Lower leg skin (tissue), 3 donors: Measurements from ENCODE around the gene JAK1.

ENCODE experiments used
- POLR2A ChIP-seq, 2 donors: fragments of 450-650 bp; IDR thresholded peaks; one replicate each; pipeline ENCODE4 v1.6.1; 2016 to 2017; ENCODE audit warnings: antibody characterized with exemption in 2 of 2, mild to moderate bottlenecking in 1 of 2, moderate library complexity in 1 of 2
- TF ChIP-seq, protein P1 (sequence below), 3 donors: fragments of 450-650 bp; IDR thresholded peaks; one replicate each; pipeline ENCODE4 v1.5.1; 2016; ENCODE audit warnings: antibody characterized with exemption in 3 of 3, mild to moderate bottlenecking in 3 of 3, moderate library complexity in 2 of 3

DNA sequence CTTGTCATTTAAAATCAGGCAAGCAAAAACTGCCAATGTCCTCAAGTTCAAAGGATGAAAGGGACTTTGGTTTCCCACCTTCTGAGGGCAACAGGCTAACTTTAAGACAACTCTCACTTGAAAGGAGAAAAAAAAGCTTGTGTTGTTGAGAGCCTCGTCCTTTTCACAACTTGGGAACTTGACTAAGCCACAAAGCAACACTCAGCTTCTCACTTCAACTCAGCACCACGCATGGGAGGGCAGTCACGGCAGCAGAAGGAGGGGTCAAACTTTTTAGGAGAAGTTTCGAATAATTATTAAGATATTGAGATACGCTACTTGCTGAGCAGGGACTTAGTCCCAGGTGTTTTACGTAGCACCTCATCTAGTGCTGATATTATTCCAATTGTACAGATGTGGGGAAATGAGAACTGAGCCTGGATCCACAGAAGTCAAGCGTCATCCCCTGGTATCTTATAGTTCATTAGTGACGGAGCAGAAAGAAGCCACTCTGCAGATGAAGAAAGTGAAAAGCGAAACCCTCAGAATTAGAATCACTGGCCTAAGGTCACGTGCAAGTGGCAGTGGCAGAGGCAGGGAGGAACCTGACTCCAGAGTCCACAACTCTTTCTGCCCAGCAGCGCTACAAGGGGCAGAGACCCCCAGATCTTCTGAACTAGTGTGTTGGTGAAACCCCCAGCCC lies 83.6 kb downstream of the JAK1 start:
- TF ChIP-seq, protein P1, sequence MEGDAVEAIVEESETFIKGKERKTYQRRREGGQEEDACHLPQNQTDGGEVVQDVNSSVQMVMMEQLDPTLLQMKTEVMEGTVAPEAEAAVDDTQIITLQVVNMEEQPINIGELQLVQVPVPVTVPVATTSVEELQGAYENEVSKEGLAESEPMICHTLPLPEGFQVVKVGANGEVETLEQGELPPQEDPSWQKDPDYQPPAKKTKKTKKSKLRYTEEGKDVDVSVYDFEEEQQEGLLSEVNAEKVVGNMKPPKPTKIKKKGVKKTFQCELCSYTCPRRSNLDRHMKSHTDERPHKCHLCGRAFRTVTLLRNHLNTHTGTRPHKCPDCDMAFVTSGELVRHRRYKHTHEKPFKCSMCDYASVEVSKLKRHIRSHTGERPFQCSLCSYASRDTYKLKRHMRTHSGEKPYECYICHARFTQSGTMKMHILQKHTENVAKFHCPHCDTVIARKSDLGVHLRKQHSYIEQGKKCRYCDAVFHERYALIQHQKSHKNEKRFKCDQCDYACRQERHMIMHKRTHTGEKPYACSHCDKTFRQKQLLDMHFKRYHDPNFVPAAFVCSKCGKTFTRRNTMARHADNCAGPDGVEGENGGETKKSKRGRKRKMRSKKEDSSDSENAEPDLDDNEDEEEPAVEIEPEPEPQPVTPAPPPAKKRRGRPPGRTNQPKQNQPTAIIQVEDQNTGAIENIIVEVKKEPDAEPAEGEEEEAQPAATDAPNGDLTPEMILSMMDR (IDR thresholded peaks at IDR 0.05) = no peak
- no peak for TF ChIP-seq POLR2A (IDR thresholded peaks at IDR 0.05)
